Transverse colon (tissue), 4 donors: Measurements from ENCODE around the gene FOXP1. TPM values are rescaled to one million over a fixed set of nuclear protein-coding genes. Genes with fewer than 3 reads are reported as not detected.

Experiments used
- DNase-seq: peaks from one replicate; pipeline ENCODE4 v3.0.0-alpha.2; 2019
- H3K27ac ChIP-seq, 4 donors: fragments of 200-600 bp; sonication (generic); 2 replicates each; pipeline ENCODE4 v1.5.1; 2016 to 2018; ENCODE audit warnings: inconsistent platforms in 4 of 4
- H3K27me3 ChIP-seq: fragments of 200-600 bp; sonication (generic); 2 replicates; pipeline ENCODE4 v1.5.1; 2017; ENCODE audit warnings: inconsistent platforms
- H3K36me3 ChIP-seq, 4 donors: fragments of 200-600 bp; sonication (generic); 2 replicates each; pipeline ENCODE4 v1.5.1; 2017 to 2019; ENCODE audit warnings: inconsistent platforms in 4 of 4
- H3K4me1 ChIP-seq, 4 donors: fragments of 200-600 bp; sonication (generic); 2 replicates each; pipeline ENCODE4 v1.5.1; 2017 to 2020; ENCODE audit warnings: inconsistent platforms in 4 of 4
- H3K4me3 ChIP-seq, 4 donors: fragments of 200-600 bp; sonication (generic); 1 replicate in 1 of 4; 2 replicates in 3 of 4; pipeline versions ENCODE4 v1.5.1 to v1.6.1; 2017 to 2019; ENCODE audit warnings: inconsistent platforms in 4 of 4
- H3K9me3 ChIP-seq, 2 donors: fragments of 200-600 bp; sonication (generic); 2 replicates each; pipeline ENCODE4 v1.5.1; 2017 to 2019; ENCODE audit warnings: inconsistent platforms in 2 of 2
- EP300 ChIP-seq: sonication (generic); formaldehyde crosslinking; IDR thresholded peaks from one replicate; pipeline ENCODE4 v1.6.1; 2017; ENCODE audit warnings: antibody characterized with exemption, low read depth
- POLR2A ChIP-seq: fragments of 450-650 bp; IDR thresholded peaks from one replicate; pipeline ENCODE4 v1.6.1; 2016; ENCODE audit warnings: antibody characterized with exemption, mild to moderate bottlenecking, moderate library complexity
- POLR2AphosphoS5 ChIP-seq, 3 donors: sonication (generic); formaldehyde crosslinking; IDR thresholded peaks; one replicate each; pipeline ENCODE4 v1.6.1; 2016; ENCODE audit warnings: antibody characterized with exemption in 3 of 3
- WGBS, 2 donors: methylation state at CpG; one replicate each; pipeline ENCODE4 v1.1.5; 2018; ENCODE audit warnings: low coverage in 1 of 2; 5-methylcytosine and 5-hydroxymethylcytosine counted together
- in situ Hi-C, 4 donors: fragments of 200-750 bp; cut with MboI; loops; one replicate each; pipeline versions ENCODE4 v1.15.0 to v1.15.1; 2017; ENCODE audit warnings: low sequenced_read_pairs in 3 of 4, low pct_ligation_motif_present in 1 of 4, low pct_unique_long_range_greater_than_20kb in 1 of 4
- intact Hi-C: fragments of 100-400 bp; cut with DNase I; formaldehyde crosslinking; loops from one replicate; pipeline ENCODE4 v1.15.1; 2023; ENCODE audit warnings: low total_unique reads
- total RNA-seq, 4 donors: library from RNA; depleted of rRNA; stranded (reverse); fragments of >200 nt; gene quantifications; one replicate each; pipeline ENCODE4 v1.1.0, GENCODE V29; 2016
- TF ChIP-seq, protein P1 (sequence below), 5 experiments: fragments of 200-600 bp in 3 of 5; fragments of 450-650 bp in 2 of 5; sonication (generic) in 3 of 5; IDR thresholded peaks; 1 replicate in 2 of 5; 2 replicates in 3 of 5; pipeline ENCODE4 v1.5.1; 2016 to 2017; ENCODE audit warnings: antibody characterized with exemption in 5 of 5, inconsistent platforms in 3 of 5, mild to moderate bottlenecking in 2 of 5, moderate library complexity in 1 of 5

The FOXP1 gene
- total RNA-seq, 4 donors from 2014 or later = 102 to 260 (median 150) TPM

DNA sequence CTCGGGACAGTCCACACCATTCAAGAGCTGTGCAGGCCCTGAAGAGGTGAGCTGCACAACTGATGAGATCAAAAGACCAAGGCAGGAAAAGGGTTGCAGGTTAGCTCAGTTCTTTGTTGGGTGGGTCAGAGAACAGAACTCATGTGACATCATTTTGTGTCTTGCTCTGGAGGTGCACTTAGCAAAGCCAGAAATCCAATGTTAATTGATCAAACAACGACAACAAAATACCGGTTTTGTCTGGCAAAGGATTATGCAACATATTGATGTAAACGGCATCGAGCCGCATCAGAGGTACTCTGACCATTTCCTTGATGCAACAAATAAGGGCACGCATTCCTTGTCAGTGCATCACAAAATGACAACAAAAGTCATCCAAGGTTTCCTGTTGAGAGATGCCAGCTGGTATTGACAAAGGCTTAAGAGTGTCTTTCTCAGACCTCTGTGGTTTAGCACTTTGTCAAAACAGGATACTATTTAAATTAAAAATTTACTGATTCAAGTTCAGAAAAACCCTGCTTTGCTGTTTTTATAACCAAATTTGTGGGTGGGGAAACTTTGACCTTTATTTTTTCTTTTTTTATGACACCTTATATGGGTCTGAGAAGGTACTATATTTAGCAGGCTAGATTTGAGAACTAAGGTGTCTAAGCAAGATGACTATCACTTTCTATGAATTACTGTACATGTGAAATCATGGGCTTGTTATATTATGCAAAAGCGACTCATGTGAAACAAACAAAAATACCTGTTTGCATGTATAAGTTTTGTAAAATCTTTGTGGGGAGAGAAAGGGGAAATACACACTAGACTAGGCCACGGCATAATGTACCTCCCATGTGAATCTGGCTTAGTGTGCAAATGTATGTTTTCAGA lies 496.1 kb downstream of the FOXP1 start:
- Histone ChIP-seq H3K27me3 (no peaks in the 10 kb centered on the region), H3K27ac (peak overlapping the region in 1 of 4 donors; percentile 14), H3K4me1 (peaks cover 6 to 32% (median 10%) of the 10 kb centered on the region in 4 donors), H3K4me3 (no peak overlapping the region), H3K36me3 (no peaks in the 10 kb centered on the region), H3K9me3 (no peaks in the 10 kb centered on the region)
- in situ Hi-C loops = no loop called here
- no peak for DNase-seq
- intact Hi-C loops = no loop called here
- WGBS, 2 donors = 69 to 100% methylated on average over 2 to 9 of the region's 9 CpGs
- TF ChIP-seq POLR2A = no peak
- TF ChIP-seq POLR2AphosphoS5 (IDR thresholded peaks at IDR 0.05) = peak in 1 of 3 donors; percentile 18
- TF ChIP-seq, protein P1, sequence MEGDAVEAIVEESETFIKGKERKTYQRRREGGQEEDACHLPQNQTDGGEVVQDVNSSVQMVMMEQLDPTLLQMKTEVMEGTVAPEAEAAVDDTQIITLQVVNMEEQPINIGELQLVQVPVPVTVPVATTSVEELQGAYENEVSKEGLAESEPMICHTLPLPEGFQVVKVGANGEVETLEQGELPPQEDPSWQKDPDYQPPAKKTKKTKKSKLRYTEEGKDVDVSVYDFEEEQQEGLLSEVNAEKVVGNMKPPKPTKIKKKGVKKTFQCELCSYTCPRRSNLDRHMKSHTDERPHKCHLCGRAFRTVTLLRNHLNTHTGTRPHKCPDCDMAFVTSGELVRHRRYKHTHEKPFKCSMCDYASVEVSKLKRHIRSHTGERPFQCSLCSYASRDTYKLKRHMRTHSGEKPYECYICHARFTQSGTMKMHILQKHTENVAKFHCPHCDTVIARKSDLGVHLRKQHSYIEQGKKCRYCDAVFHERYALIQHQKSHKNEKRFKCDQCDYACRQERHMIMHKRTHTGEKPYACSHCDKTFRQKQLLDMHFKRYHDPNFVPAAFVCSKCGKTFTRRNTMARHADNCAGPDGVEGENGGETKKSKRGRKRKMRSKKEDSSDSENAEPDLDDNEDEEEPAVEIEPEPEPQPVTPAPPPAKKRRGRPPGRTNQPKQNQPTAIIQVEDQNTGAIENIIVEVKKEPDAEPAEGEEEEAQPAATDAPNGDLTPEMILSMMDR (IDR thresholded peaks at IDR 0.05) = no peak

DNA sequence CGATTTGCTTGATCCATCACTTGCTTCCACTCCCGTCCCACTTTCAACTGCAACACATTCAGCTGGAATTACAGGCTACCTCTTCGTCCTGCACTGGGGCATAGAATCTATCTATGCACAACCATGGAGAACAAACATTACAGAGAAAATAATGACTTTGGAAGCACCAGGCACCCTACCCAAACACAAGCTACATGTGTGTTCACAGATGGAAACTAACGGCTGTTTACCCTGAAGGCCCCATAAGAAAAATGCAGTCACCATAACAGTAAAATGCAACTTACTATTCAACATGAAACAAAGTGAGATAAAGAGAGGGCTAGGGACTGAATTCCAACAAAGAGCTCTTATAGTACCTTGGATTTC lies 496.8 kb downstream of the FOXP1 start:
- 88 to 90% methylated on average over 2 to 4 of the region's 4 CpGs for WGBS, 2 donors
- intact Hi-C loops (no loop called here), in situ Hi-C loops (no loop called here)
- Histone ChIP-seq H3K9me3 (no peaks in the 10 kb centered on the region), H3K4me3 (no peak overlapping the region), H3K36me3 (no peaks in the 10 kb centered on the region), H3K27ac (no peak overlapping the region), H3K27me3 (no peaks in the 10 kb centered on the region), H3K4me1 (peaks cover 6 to 33% (median 10%) of the 10 kb centered on the region in 4 donors)
- DNase-seq = no peak
- TF ChIP-seq, protein P1 (IDR thresholded peaks at IDR 0.05) = no peak
- no peak for TF ChIP-seq EP300
- no peak for TF ChIP-seq POLR2AphosphoS5 (IDR thresholded peaks at IDR 0.05)
- no peak for TF ChIP-seq POLR2A

DNA sequence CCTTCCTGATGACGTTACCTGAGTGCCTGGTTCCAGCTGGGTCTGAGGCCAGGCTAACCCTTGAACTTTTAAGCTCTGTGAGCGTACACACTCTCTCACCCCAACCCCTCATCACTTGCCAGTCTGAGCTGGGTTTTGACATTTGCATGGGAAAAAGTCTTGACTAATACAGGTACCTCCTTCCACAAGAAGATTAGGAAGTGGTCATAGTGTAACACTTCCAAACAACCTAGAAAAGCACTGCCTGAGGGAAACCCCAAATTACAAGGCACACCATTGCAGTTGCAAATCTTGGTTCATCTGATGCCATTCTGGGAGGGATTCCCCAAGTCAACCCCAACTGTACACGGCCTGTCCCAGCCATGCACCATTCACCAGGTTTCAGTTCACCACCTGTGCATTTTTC lies 499.8 kb downstream of the FOXP1 start:
- in situ Hi-C loops = no loop called here
- H3K27ac ChIP-seq = no peak overlapping the region
- no peaks in the 10 kb centered on the region for H3K36me3 ChIP-seq
- H3K4me3 ChIP-seq = no peak overlapping the region
- 75 to 83% methylated on average over 1 to 3 of the region's 3 CpGs for WGBS, 2 donors
- no peak for DNase-seq
- TF ChIP-seq EP300 = no peak
- TF ChIP-seq, protein P1 (IDR thresholded peaks at IDR 0.05) = no peak
- H3K27me3 ChIP-seq = no peaks in the 10 kb centered on the region
- H3K9me3 ChIP-seq = no peaks in the 10 kb centered on the region
- intact Hi-C loops = no loop called here
- H3K4me1 ChIP-seq = peaks cover 16 to 48% (median 18%) of the 10 kb centered on the region in 4 donors

DNA sequence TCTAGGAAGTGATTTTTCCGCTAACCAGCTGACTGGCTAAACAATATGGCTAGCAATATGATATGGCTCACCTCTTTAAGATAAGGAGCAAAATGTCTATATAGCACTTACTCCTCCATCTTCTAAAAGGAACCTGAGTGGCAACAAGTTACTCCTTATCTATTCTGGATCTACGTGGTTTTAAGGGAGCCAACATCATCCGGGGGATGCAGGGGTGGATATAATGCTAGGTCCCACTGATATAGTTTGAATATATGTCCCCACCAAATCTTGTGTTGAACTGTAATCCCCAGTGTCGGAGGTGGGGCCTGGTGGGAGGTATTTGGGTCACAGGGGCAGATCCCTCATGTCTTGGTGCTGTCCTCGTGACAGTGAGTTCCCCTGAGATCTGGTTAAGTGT lies 500.7 kb downstream of the FOXP1 start:
- intact Hi-C loops = no loop called here
- Histone ChIP-seq H3K27ac (no peak overlapping the region), H3K9me3 (no peaks in the 10 kb centered on the region), H3K4me3 (no peak overlapping the region), H3K36me3 (no peaks in the 10 kb centered on the region), H3K27me3 (no peaks in the 10 kb centered on the region), H3K4me1 (peaks cover 21 to 48% (median 24%) of the 10 kb centered on the region in 4 donors)
- WGBS, 2 donors = 88% methylated on average over 5 of the region's 5 CpGs; no CpG with 5 or more reads in 1 of the 2 donors
- TF ChIP-seq POLR2AphosphoS5 (IDR thresholded peaks at IDR 0.05) (no peak), EP300 (no peak), POLR2A (no peak)
- TF ChIP-seq, protein P1 (IDR thresholded peaks at IDR 0.05) = no peak
- in situ Hi-C loops = no loop called here
- no peak for DNase-seq
